UCSD-AML1 (cell line): Measurements from ENCODE around the gene PCLO.

ENCODE experiments used
- DNase-seq: peaks from one replicate; lab custom pipeline; 2025; ENCODE audit not compliant: unreplicated experiment; lab: John Stamatoyannopoulos, UW

The PCLO gene

GRCh38 chr7:83162402-83163256 is at the start of gene PCLO:
Gene PCLO (minus strand): TSS chr7:83162884. CDS start chr7:83162592, 292 bp downstream.
- peak; percentile 7 for DNase-seq

GRCh38 chr7:83211685-83212084 is 49.0 kb upstream of the PCLO start:
- DNase-seq: no peak

- no peak for DNase-seq
These were observed 47.8 kb upstream of the PCLO start for GRCh38 chr7:83210479-83210878.

- DNase-seq: no peak
These were observed 42.0 kb upstream of the PCLO start for GRCh38 chr7:83204715-83205114.

GRCh38 chr7:83201355-83201754 is 38.7 kb upstream of the PCLO start:
- no peak for DNase-seq

- DNase-seq: no peak
These were observed 28.1 kb upstream of the PCLO start for GRCh38 chr7:83190659-83191389.

GRCh38 chr7:83178796-83179195 is 16.1 kb upstream of the PCLO start:
- no peak for DNase-seq

GRCh38 chr7:83178066-83178465 is 15.4 kb upstream of the PCLO start:
- DNase-seq: no peak

GRCh38 chr7:83173664-83174063 is 11.0 kb upstream of the PCLO start:
- no peak for DNase-seq

- DNase-seq: no peak
These were observed 4.1 kb upstream of the PCLO start for GRCh38 chr7:83166781-83167180.

- no peak for DNase-seq
These were observed 734 bp downstream of the PCLO start for GRCh38 chr7:83161899-83162401.

GRCh38 chr7:83161186-83161585 is 1.5 kb downstream of the PCLO start:
- DNase-seq: no peak

- no peak for DNase-seq
These were observed 3.0 kb downstream of the PCLO start for GRCh38 chr7:83159731-83160130.

GRCh38 chr7:83156006-83156405 is 6.7 kb downstream of the PCLO start:
- no peak for DNase-seq

- no peak for DNase-seq
These were observed 7.3 kb downstream of the PCLO start for GRCh38 chr7:83155407-83155806.

- DNase-seq: no peak
These were observed 9.3 kb downstream of the PCLO start for GRCh38 chr7:83153419-83153818.

GRCh38 chr7:83150310-83150709 is 12.4 kb downstream of the PCLO start:
- DNase-seq: no peak

GRCh38 chr7:83149466-83149865 is 13.2 kb downstream of the PCLO start:
- DNase-seq: no peak

- DNase-seq: no peak
These were observed 13.9 kb downstream of the PCLO start for GRCh38 chr7:83148776-83149175.

- DNase-seq: no peak
These were observed 19.6 kb downstream of the PCLO start for GRCh38 chr7:83143107-83143506.

- DNase-seq: no peak
These were observed 20.3 kb downstream of the PCLO start for GRCh38 chr7:83142365-83142764.

- DNase-seq: no peak
These were observed 20.8 kb downstream of the PCLO start for GRCh38 chr7:83141927-83142326.
